NCI-H82 treated with DMSO at 0.1 percent for 48 hours (cell line): ENCODE measurements around the gene RIMKLA.

Source experiments
- DNase-seq: peaks from one replicate; lab custom pipeline; 2025; ENCODE audit not compliant: unreplicated experiment; lab: John Stamatoyannopoulos, UW

RIMKLA gene, protein sequence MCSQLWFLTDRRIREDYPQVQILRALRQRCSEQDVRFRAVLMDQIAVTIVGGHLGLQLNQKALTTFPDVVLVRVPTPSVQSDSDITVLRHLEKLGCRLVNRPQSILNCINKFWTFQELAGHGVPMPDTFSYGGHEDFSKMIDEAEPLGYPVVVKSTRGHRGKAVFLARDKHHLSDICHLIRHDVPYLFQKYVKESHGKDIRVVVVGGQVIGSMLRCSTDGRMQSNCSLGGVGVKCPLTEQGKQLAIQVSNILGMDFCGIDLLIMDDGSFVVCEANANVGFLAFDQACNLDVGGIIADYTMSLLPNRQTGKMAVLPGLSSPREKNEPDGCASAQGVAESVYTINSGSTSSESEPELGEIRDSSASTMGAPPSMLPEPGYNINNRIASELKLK

DNA sequence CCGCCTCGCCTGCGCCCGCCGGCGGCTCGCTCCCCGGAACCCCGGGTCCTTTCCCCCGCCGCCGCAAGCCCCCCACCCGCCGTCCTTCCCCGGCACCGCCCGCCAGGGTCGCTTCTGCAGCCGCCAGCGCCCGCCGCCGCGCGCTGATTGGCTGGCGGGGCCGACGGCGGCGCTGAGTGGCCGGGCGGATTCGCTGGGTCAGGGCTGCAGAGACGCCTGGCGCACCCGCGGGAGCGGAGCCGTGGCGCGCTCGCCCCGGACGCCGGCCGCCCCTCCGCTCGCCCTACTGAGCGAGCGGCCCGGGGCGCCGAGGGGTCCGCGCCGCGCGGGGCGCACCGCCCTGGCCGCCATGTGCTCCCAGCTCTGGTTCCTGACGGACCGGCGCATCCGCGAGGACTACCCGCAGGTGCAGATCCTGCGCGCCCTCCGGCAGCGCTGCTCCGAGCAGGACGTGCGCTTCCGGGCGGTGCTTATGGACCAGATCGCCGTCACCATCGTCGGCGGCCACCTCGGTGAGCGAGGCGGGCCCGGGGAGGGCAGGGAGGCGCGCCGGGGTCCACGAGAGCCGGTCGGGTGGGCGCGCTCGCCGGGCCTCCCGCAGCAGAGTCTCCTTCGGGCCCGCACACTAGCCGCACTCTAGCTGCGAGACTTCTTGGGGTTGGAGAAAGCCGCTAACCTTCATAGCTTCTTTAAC lies at the start of gene RIMKLA:
RIMKLA (plus strand) TSS at position 207 of the 694 bp plus-strand sequence; CDS start at position 350, 143 bp downstream.
- peak; percentile 49 for DNase-seq

DNA sequence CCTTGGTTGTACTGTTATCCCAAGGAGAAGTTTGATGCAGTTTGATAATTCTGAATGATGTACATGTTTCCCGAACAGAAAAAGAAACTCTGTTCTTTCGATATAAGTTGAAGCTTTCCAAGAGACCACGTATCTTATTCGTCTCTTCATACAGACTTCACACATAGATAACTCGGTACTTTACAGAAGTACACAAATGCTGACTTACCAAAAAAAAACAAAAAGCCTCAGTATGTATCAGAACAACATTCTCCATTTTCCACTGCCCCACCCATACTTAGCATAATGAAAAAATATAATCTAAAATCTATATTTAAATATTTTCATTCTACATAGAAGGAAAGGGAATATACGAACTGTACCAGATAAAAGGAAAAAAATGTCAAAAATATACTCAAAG lies 47.7 kb upstream of the RIMKLA start:
- DNase-seq, result no peak

DNA sequence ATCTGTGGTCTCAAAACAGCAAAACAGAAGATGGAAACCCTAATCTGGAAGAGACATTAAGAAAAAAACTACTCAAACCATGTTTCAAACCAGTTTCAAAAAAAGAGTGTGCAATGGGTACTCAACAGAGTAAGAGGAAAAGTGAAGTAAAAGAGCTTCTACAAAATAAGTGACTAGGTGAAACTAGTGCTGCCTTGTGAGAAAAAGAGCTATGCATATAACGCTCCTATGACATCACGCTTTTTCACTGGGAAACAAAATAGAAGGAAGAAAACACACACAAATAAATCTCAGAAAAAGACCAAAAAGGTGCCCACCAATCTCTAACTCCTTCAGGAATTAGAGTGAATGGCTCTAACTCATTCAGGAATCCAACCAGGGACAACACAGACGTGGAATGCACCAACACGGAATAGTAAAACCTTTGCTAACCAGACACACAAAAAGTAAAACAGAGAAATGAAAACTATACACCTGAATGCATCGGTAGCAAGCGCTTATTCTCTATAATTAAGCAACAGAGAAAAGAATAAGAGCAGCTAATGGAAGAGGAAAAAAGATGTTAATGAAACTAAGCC lies 46.8 kb upstream of the RIMKLA start:
- no peak for DNase-seq

DNA sequence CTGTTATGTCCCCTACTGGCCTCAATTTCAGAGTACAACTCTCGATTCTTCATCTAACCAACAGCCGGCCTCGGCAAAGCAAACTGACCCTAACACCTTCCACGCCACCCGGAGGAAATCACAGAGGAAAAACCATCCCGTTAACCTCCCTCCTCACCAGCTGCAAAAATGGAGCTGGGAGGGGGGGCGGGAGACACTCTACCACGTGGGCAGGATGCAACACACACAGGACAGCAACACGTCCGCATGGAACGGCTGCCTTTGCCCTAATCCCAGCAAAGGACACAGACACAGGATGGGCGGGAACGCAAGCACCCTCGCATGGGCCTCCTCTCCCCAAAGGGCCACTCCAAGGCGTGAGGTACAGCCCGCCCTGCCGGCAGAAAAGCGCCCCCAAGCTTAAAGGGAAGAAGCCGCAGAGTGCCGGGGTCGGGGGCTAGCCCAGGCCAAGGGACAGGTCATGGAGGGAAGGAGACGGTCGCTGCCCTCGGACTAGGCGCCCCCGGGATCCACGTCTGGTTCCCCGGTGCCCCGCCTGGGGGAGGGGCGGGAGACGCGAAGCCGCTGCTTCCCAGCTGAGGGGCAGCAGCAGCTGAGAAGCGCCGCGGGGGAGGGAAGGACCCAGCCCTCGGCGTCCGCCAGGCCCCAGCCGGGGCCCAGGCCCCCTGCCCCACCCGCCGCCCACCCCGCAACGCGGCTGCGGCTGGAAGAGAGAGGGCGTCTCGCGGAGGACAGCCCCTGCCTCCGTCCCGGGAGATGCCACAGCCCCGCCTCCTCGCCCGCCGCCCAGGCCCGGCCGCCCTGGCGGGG lies 46.1 kb upstream of the RIMKLA start:
- peak; percentile 72 for DNase-seq

DNA sequence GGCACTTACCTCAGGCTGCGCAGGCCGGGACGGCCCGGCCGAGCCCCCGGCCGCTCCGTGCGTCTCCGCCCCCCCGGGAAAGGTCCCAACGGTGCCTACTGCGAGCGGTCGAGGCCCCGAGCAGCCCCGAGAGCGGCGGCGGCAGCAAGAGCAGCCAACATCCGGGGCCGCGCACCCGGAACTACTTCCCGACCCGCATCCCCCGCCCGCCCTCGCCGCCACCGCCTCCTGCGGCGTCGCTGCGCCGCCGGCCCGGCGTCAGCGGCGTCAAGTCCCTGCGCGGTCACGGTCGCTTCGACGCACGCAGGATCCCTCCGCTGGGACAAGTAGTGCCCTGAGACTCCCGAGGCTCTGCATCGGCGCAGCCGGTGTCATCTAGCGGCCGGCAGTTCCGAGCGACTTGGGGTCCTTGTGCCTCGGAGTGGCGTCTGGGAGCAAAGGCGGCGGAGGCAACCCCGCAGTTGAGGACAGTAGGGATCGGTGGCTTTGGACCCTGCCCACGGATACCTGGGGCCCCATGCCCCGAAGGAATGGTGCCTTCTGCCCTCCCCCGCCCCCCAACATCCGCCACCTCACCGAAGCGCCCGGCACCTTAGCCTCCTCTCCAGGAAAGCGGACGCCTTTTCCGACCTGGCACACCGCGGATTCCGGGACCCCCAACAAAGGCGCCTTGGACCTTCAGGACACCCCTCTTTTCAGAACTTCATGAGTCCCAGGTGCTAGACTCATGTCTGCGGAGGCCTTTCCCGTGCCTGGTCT lies 45.4 kb upstream of the RIMKLA start, which contains the start of gene FOXJ3:
FOXJ3 (minus strand) TSS at position 186 of the 759 bp plus-strand sequence. CDS start 24,142 bp downstream, outside the sequence.
- DNase-seq, result peak; percentile 81

DNA sequence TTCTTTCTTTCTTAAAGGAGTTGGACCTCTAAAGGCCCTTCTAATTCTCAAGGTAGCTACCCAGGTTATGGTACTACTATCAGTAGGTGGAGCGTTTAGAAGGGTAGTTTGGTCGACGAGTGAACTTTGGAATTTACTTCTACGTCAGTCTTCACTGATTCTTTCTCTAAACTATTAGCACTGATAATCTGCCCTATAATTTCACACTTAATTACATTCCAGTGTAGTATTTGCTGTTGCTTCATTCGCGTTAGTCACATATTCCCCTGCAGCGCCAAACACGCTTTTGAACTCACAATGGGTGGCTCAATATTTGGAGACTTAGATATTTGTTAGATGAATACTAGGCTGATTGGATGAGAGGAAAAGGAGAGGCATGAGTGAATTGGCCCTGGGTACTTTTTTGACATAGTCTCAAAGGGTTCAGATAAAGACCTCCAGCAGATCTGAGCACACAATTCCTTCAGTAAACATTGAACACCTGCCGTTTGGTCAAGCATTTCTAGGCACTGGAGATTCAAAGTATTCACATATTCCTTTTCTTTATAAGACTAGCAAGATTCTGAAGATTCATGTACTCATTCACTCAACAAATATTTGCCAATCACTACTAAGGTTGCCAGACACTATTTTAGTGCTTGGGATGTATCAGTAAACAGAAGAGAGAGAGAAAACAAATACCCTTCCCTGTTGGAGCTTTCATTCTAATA lies 44.6 kb upstream of the RIMKLA start:
- DNase-seq, result peak; percentile 43

DNA sequence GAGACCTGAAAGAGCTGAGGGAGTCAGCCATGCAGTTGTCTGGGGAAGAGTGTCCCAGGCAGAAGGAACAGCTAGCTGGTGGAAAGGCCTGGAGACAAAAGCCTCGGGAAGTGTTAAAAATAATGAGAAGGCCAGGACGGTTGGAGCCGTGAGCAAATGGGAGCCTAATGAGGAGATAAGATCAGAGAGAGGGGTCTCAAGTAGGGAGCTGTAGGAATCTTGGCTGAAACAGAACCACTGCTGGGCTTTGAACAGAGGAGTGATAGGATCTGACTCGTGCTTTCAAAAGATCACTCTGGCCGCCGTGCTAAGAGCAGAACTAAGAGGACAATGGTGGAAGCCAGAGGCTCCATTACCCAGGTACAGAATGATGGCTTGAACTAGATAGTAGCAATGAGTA lies 43.6 kb upstream of the RIMKLA start:
- DNase-seq, result no peak

DNA sequence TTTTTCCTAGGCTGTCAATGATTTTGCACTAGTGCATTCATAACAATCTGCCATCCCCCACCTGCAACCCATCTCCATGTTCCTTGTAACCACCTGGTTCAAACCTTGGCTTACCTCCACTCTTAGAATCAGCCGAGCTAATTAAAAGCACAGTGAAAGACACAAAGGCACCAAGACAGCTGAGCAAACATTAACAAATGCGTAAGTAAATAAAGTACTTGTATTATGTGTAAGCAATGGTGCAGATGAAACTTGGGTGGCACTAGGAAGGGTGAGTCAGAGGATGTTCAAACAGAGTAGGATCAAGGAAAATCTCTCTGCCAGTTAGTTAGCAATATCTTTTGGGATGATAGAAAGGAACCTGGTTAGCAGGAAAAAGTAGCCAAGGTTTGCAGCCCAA lies 40.5 kb upstream of the RIMKLA start:
- DNase-seq, result peak; percentile 78

DNA sequence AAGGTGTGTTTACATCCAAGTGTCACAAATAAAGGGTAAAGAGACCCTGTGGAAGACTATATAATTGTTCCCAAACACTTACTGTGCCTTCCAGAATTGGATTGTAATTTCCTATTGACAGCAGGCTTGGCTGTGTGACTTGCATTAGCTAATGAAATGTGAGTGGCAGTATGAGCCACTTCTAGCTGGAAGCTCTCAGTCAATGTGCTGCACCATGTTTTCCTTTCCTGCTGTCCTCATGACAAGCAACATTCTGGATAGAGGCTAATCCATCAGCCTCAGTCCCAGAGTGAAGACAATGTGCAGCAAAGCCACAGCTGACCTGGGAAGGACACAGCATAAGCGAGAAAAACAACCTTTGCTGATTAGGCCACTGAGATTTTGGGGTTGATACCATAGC lies 39.7 kb upstream of the RIMKLA start:
- peak; percentile 87 for DNase-seq

DNA sequence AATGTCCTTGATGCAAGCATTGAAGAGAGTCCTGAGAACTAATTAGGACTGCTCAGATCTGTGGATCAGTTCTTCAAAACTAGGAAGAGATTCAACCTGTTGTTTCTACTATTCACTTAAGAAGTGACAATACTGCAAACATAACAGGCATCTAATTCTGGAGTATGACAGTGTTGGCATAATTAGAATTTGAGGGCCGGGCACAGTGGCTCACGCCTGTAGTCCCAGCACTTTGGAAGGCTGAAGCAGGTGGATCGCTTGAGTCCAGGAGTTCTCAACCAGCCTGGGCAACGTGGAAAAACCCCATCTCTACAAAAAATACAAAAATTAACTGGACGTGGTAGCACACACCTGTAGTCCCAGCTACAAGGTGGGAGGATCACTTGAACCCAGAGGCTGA lies 37.5 kb upstream of the RIMKLA start:
- no peak for DNase-seq

DNA sequence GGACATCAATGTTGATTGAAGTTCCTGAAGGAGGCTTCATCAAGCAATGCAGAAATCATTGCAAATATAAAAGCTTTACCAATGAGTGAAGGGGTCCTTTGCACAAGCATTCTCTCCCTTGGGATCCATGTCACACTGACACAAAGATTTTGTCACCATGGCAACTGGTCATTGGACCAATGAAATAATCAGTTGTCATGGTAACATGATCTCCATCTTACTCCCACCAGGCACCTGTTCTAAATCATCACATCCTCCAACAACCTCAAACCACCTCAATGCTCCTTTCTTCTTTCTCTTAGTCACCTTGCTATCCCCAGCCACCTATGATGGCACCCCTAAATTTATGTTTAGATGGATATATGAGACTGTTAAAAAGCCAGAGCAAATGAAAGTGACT lies 32.1 kb upstream of the RIMKLA start:
- no peak for DNase-seq

DNA sequence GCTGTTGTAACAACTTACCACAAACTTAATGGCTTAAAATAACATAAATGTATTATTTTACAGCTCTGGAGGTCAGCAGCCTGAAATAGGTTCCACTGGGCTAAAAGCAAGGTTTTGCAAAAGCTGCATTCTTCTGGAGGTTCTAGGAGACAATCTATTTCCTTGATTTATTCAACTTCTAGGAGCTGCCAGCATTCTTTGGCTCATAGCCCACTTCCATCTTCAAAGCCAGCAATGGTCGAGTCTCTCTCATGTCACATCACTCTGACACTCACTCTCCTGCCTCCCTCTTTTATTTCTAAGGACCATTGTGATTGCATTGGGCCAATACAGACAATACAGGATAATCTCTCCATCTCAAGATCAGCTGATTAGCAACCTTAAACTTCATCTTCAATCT lies 30.5 kb upstream of the RIMKLA start:
- no peak for DNase-seq

DNA sequence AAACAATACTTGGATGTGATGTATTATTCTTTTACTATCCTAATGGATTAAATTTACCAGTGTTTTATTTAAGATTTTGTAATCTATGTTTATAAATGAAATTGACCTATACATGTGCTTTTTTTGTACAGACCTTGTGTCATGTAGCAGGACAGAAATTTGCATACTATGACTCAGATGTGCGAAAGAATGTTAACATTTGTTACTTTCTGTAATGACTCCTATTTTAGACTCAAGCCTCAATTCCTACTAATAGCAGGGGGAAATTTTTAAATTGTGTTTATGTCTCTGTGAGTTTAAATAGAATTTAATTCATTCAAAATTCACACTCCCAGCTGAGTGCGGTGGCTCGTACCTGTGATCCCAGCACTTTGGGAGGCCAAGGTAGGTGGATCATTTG lies 21.8 kb upstream of the RIMKLA start:
- no peak for DNase-seq

DNA sequence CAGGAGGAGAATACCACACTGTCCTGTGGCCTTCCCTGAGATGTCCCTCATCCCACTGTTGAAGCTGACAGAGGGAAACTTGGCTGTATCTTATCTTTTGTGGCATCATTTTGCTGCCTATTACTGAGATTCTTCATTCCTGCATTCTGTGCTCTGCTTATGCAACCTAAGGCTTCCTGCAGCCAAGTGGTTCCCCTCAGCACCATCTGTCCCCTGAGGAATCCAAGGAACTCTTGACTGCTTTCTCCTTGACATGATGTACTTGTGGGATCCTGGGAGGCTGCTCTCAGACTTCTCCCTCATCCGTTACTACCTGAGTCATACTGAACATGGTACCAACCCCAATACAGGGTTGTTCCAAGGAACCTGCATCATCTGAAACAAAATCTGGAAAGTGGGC lies 21.1 kb upstream of the RIMKLA start:
- DNase-seq, result no peak

DNA sequence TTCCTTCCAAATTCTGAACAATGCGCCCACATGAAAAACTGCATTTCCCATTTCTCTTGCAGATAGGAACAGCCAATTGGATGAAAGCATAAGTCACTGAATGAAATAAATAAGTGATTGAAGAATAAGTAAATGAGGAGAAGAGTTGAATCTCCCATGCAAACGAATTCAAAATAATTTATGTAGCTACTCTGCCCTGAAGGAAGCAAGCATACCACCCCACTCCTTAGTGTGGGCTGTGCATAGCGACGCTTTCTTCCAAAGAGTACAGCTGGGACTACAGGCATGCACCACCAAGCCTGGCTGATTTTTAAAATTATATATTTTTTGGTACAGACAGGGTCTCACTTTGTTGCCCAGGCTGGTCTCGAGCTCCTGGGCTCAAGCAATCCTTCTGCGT lies 16.5 kb upstream of the RIMKLA start:
- DNase-seq, result no peak

DNA sequence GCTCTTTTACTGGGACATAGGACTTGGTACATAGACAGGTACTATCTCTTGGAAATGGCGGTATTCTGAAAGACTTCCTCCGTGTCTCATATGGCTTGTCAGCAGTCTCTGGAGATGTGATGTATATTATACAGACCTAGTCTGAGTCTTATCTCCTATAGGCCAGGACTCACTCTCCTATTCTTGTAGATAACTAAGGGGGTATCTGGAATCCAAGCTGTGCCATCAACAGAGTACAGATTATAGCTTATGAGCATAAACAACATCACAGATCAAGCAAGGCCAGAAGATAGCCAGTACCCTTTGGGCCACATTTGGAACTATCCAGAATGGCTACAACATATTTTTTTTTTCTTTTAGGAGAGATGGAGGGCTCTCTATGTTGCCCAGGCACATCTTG lies 16.1 kb upstream of the RIMKLA start:
- DNase-seq, result no peak

DNA sequence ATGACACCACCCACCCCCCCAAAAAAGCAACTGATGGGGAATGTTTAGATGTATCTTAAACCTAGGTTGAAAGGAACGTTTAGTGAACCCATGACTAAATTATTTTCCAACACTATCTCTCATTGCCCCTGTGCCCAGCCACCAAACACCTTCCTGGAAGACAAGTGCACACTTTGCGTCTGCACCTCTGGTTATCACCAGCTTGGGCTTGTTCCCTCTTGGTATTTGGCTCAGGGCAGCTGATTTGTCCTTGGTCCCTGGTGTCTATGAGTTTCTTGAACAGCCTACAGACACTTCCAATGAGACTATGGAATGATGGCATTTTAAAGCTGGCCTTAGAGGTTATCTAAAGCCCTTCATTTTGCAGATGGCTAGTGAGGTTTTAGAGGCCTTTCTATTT lies 15.5 kb upstream of the RIMKLA start:
- no peak for DNase-seq

DNA sequence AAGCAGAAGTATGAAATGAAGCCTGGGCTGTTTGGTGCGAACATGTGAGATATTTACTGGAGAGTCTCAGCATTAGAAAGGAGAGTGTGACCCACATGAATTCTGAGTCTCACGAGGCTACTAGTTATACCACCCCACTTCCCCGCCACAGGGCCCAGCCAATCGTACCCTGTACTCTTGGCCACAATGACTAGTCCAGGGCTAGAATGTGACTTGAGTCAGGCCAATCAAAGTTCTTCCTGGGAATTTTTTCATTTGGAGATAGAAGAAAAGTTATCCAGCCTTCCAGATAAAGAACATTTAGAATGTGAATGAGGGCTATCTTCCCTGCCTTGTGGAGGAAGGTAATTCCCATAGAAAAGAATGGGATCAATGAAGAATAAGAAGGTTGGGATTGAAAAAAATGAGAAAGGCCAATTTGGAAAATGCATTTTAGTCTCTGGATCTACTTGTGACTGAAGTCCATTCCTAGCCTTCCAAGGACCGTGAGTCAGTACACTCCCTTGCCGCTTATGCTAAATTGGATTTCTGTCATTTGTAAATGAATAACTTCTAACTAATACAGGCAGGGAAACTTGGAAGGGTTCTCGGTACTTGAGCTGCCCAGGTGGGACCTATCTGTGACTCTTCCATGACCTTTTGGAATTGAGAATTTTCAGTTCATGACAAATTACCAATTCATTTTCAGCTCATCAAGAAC lies 12.3 kb upstream of the RIMKLA start:
- no peak for DNase-seq

DNA sequence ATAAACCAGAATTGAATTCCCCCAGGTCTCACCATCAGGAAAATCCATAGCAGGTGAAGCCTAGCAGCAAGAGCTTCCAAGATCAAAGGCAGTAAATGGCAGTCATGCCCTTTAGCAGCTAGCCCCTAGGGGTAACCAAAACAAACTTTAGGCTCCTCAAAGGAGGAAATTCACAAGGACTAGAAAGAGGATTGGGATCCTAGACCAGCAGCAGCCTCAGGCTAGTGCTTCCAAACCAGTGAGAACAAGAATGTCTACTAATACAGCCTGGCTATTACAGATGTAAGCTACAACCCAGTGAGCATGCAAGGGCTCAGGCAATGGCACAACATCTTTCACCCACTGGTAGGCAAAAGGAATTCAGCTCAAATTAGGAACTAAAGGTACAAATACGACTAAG lies 11.1 kb upstream of the RIMKLA start:
- DNase-seq, result no peak
